GM12878 (cell line): ENCODE data around the gene S100A11. TPM values are rescaled to one million over a fixed set of nuclear protein-coding genes. Genes with fewer than 3 reads are reported as not detected.

ENCODE experiments used
- ATAC-seq: fragments of 200-7000 bp; cut with Tn5 transposase; 3 replicates; pipeline ENCODE4 v1.9.1; 2020; ENCODE audit warnings: mild to moderate bottlenecking, moderate library complexity
- BruUV-seq: library from RNA; stranded (reverse); fragments of 400-500 nt; replicated peaks from 2 replicates; lab custom pipeline; 2021; lab: Mats Ljungman, UMichigan
- CTCF ChIA-PET: fragments of 300-600 bp; sonication (Branson Sonifier 250); formaldehyde crosslinking; extraction: SDS; loops from one replicate; lab custom pipeline; 2021; ENCODE audit warnings: inconsistent platforms; lab: Yijun Ruan, JAX
- POLR2A ChIA-PET: fragments of 350-600 bp; formaldehyde crosslinking; extraction: SDS; loops from one replicate; lab custom pipeline; 2021; ENCODE audit warnings: inconsistent platforms; lab: Charles Lee
- RAD21 ChIA-PET: fragments of 300-600 bp; sonication (Branson Sonifier 250); formaldehyde crosslinking; loops from one replicate; lab custom pipeline; 2023; ENCODE audit warnings: antibody characterized with exemption; ENCODE audit not compliant: unreplicated experiment; lab: Charles Lee
- SMC1A ChIA-PET: fragments of 300-600 bp; sonication (Branson Sonifier 250); formaldehyde crosslinking; loops from one replicate; lab custom pipeline; 2023; ENCODE audit not compliant: unreplicated experiment, uncharacterized antibody; lab: Charles Lee
- DNase-seq: peaks from one replicate; pipeline ENCODE4 v3.0.0-alpha.2; 2011; ENCODE audit warnings: low read depth, low spot score
- FAIRE-seq: peaks from 3 replicates; lab custom pipeline; 2011; peaks lifted over from hg19 to GRCh38; lab: Jason Lieb, UNC
- H2AFZ ChIP-seq: 2 replicates; pipeline ENCODE4 v1.6.0; 2011; ENCODE audit warnings: low read depth, low read length, control low read depth; ENCODE audit not compliant: control insufficient read depth
- H3K27ac ChIP-seq: 2 replicates; pipeline ENCODE4 v1.5.1; 2011; ENCODE audit warnings: control low read depth; ENCODE audit not compliant: control insufficient read depth, insufficient read depth
- H3K27me3 ChIP-seq, 2 experiments: replicated peaks in 1 of 2; 2 replicates each; pipeline versions ENCODE4 v1.6.0 to v1.6.1; 2011; ENCODE audit warnings: low read length in 1 of 2; ENCODE audit not compliant: control insufficient read depth in 2 of 2, insufficient read depth in 2 of 2
- H3K36me3 ChIP-seq, 2 experiments: 2 replicates each; pipeline ENCODE4 v1.5.1; 2011; ENCODE audit warnings: low read length in 1 of 2; ENCODE audit not compliant: control insufficient read depth in 2 of 2, insufficient read depth in 2 of 2
- H3K4me1 ChIP-seq: 2 replicates; pipeline ENCODE4 v1.6.1; 2011; ENCODE audit warnings: mild to moderate bottlenecking, low read length, moderate library complexity, mixed read lengths; ENCODE audit not compliant: control insufficient read depth, insufficient read depth
- H3K4me2 ChIP-seq: 2 replicates; pipeline ENCODE4 v1.6.0; 2011; ENCODE audit warnings: control low read depth; ENCODE audit not compliant: control insufficient read depth, insufficient read depth
- H3K4me3 ChIP-seq: fragments of 200-600 bp; sonication (generic); 2 replicates; pipeline ENCODE4 v1.5.1; 2016
- H3K79me2 ChIP-seq: 2 replicates; pipeline ENCODE4 v1.6.0; 2011; ENCODE audit warnings: low read length; ENCODE audit not compliant: control insufficient read depth, insufficient read depth
- H3K9ac ChIP-seq: 2 replicates; pipeline ENCODE4 v1.8.0; 2011; ENCODE audit warnings: low read length, control low read depth, mixed read lengths; ENCODE audit not compliant: control insufficient read depth, insufficient read depth
- H3K9me3 ChIP-seq: replicated peaks from 3 replicates; pipeline ENCODE4 v1.5.1; 2011; ENCODE audit warnings: mild to moderate bottlenecking, low read length; ENCODE audit not compliant: control insufficient read depth, insufficient read depth
- H4K20me1 ChIP-seq: 2 replicates; pipeline ENCODE4 v1.6.0; 2011; ENCODE audit not compliant: control insufficient read depth, insufficient read depth
- ATF3 ChIP-seq: IDR thresholded peaks from 2 replicates; pipeline ENCODE4 v1.6.1; 2011; ENCODE audit warnings: low read depth, mild to moderate bottlenecking, low read length, moderate library complexity, borderline replicate concordance; ENCODE audit errors: extremely low read depth
- CBFB ChIP-seq: IDR thresholded peaks from 2 replicates; pipeline ENCODE4 v1.6.1; 2016; ENCODE audit warnings: antibody characterized with exemption, low read depth
- CBX5 ChIP-seq: sonication (generic); IDR thresholded peaks from 2 replicates; pipeline ENCODE4 v1.6.1; 2016; ENCODE audit warnings: low read depth, moderate library complexity, mild to moderate bottlenecking, inconsistent platforms
- CEBPB ChIP-seq, 2 experiments: fragments of 150-350 bp in 1 of 2; IDR thresholded peaks; 2 replicates each; pipeline ENCODE4 v1.6.1; 2012 to 2014; ENCODE audit warnings: low read depth in 2 of 2, low read length in 2 of 2, borderline replicate concordance in 1 of 2, inconsistent platforms in 1 of 2
- CEBPZ ChIP-seq: fragments of 150-350 bp; IDR thresholded peaks from 2 replicates; pipeline ENCODE4 v1.6.1; 2016; ENCODE audit warnings: low read depth, low read length
- CHD1 ChIP-seq: IDR thresholded peaks from 2 replicates; pipeline ENCODE4 v1.6.1; 2012; ENCODE audit warnings: low read depth, low read length, improper control_type of control experiment
- IKZF2 ChIP-seq, 2 experiments: fragments of 450-650 bp; IDR thresholded peaks; 2 replicates each; pipeline ENCODE4 v1.6.1; 2017; ENCODE audit warnings: mild to moderate bottlenecking in 2 of 2, moderate library complexity in 2 of 2
- JUND ChIP-seq: IDR thresholded peaks from 2 replicates; pipeline ENCODE4 v1.6.1; 2012; ENCODE audit warnings: low read depth, mild to moderate bottlenecking, low read length, improper control_type of control experiment, moderate library complexity
- MTA2 ChIP-seq: fragments of 450-650 bp; IDR thresholded peaks from 2 replicates; pipeline ENCODE4 v1.6.1; 2016; ENCODE audit warnings: low read depth, mild to moderate bottlenecking, moderate library complexity
- MTA3 ChIP-seq: IDR thresholded peaks from 2 replicates; pipeline ENCODE4 v1.6.1; 2012; ENCODE audit warnings: low read length, inconsistent platforms, borderline replicate concordance
- PRDM15 ChIP-seq: fragments of 450-650 bp; formaldehyde crosslinking; IDR thresholded peaks from 2 replicates; pipeline ENCODE4 v1.4.0; 2020; ENCODE audit warnings: mild to moderate bottlenecking, moderate library complexity
- TARDBP ChIP-seq: IDR thresholded peaks from 2 replicates; pipeline ENCODE4 v1.6.1; 2016; ENCODE audit warnings: borderline replicate concordance
- ZNF622 ChIP-seq: fragments of 450-650 bp; IDR thresholded peaks from 2 replicates; pipeline ENCODE4 v1.6.1; 2017; ENCODE audit warnings: mild to moderate bottlenecking, inconsistent platforms
- ZZZ3 ChIP-seq: IDR thresholded peaks from 2 replicates; pipeline ENCODE4 v1.6.1; 2011; ENCODE audit warnings: low read depth; ENCODE audit not compliant: control insufficient read depth, insufficient read length
- WGBS: methylation state at CpG from one replicate; pipeline ENCODE4 v1.1.6; 2016; ENCODE audit warnings: low lambda C conversion rate; ENCODE audit not compliant: insufficient replicate concordance, insufficient coverage; ENCODE audit errors: missing lambda C conversion rate; 5-methylcytosine and 5-hydroxymethylcytosine counted together
- in situ Hi-C: fragments of 300-500 bp; cut with MboI; formaldehyde crosslinking; loops from 9 replicates; pipeline ENCODE4 v1.14.3; 2018; ENCODE audit warnings: mixed read lengths
- intact Hi-C: fragments of 100-400 bp; cut with micrococcal nuclease; formaldehyde crosslinking; loops from one replicate; pipeline ENCODE4 v1.14.2; 2022; ENCODE audit not compliant: unreplicated experiment
- polyA plus RNA-seq, 11 experiments: library from polyadenylated mRNA; depleted of rRNA in 4 of 11; unstranded in 6 of 11; stranded (reverse) in 5 of 11; fragments of >200 nt; fragmentation: Nextera tagmentation in 4 of 11; fragmentation: Illumina TruSeq in 1 of 11; extraction: Ambion mirVana in 4 of 11; extraction: Trizol in 1 of 11; gene quantifications; 1 replicate in 1 of 11; 2 replicates in 10 of 11; pipeline versions ENCODE4 v1.2.1 to v1.2.3, GENCODE V29; 2011 to 2016; ENCODE audit warnings: inconsistent platforms in 2 of 11, missing spikeins in 2 of 11, low read depth in 1 of 11
- total RNA-seq, 4 experiments: library from RNA; depleted of rRNA in 3 of 4; stranded (reverse); fragments of >200 nt in 3 of 4; fragmentation: Illumina TruSeq in 1 of 4; extraction: Trizol in 1 of 4; gene quantifications; 2 replicates each; pipeline versions ENCODE4 v1.2.1 to v1.2.3, GENCODE V29; 2013 to 2021
- TF ChIP-seq, protein P1 (sequence below): fragments of 450-650 bp; IDR thresholded peaks from 2 replicates; pipeline ENCODE4 v1.6.1; 2014; ENCODE audit warnings: mild to moderate bottlenecking

Gene S100A11
- total and polyA plus RNA-seq, 10 of the 15 experiments (the other 5 are each of a cell fraction or from before 2014, with no cell fraction given) = 9.0 to 134 (median 62.7) TPM

- POLR2A ChIA-PET = no interaction called here
- Histone ChIP-seq H3K36me3 (no peaks in the 10 kb centered on the region), H3K27me3 (peaks cover 0 to 4% of the 10 kb centered on the region in 2 experiments)
- no peak for TF ChIP-seq ZNF622
- no peak for TF ChIP-seq ATF3
- no peak for TF ChIP-seq CHD1
- TF ChIP-seq CEBPB (IDR thresholded peaks at IDR 0.05; ENCODE audit: borderline replicate concordance in 1 of 2, low read depth in 2 of 2, low read length in 2 of 2) = no peak
- no peak for TF ChIP-seq TARDBP
- TF ChIP-seq JUND = no peak
- TF ChIP-seq IKZF2 (IDR thresholded peaks at IDR 0.05) = no peak
- no peak for TF ChIP-seq CBX5
- no peak for TF ChIP-seq PRDM15 (CRISPR knock-in tag)
- TF ChIP-seq CBFB = no peak
- TF ChIP-seq ZZZ3 = no peak
- no peak for TF ChIP-seq MTA2
- TF ChIP-seq, protein P1, sequence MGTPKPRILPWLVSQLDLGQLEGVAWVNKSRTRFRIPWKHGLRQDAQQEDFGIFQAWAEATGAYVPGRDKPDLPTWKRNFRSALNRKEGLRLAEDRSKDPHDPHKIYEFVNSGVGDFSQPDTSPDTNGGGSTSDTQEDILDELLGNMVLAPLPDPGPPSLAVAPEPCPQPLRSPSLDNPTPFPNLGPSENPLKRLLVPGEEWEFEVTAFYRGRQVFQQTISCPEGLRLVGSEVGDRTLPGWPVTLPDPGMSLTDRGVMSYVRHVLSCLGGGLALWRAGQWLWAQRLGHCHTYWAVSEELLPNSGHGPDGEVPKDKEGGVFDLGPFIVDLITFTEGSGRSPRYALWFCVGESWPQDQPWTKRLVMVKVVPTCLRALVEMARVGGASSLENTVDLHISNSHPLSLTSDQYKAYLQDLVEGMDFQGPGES = no peak
- no peak for TF ChIP-seq MTA3
- TF ChIP-seq CEBPZ = no peak
- TF ChIP-seq, all 136 proteins: peak for 0
- no peaks in the 10 kb centered on the region for H3K9me3 ChIP-seq
- H3K27ac ChIP-seq = no peak overlapping the region
- CTCF ChIA-PET = interaction anchor here (0.9 kb wide), 1 partner anchor 24 kb away, joined by 3 read pairs; no protein-coding TSS in a partner anchor
- no TSS peak for BruUV-seq
- SMC1A ChIA-PET = no interaction called here
- H4K20me1 ChIP-seq = no peaks in the 10 kb centered on the region
- DNase-seq (no peak), ATAC-seq (no peak), FAIRE-seq (no peak)
- H3K4me3 ChIP-seq = no peak overlapping the region
- WGBS = 39% methylated on average over 4 of the region's 4 CpGs
- H2AFZ ChIP-seq = no peak overlapping the region
- H3K79me2 ChIP-seq = no peaks in the 10 kb centered on the region
- in situ Hi-C loops = no loop called here
- RAD21 ChIA-PET = no interaction called here
- H3K4me1 ChIP-seq = no peaks in the 10 kb centered on the region
- intact Hi-C loops = no loop called here
- no peak overlapping the region for H3K4me2 ChIP-seq
- H3K9ac ChIP-seq = no peak overlapping the region
These were observed 12.6 kb downstream of the S100A11 start for GRCh38 chr1:152024223-152024622.
